ENCODE results near the gene TCOF1.

- TF ChIP-seq TCF4 (CRISPR knock-in tag; IDR thresholded peaks at IDR 0.05; ENCODE audit: borderline replicate concordance) (no peak), ISL1 (CRISPR knock-in tag; IDR thresholded peaks at IDR 0.05) (no peak), PATZ1 (CRISPR knock-in tag; IDR thresholded peaks at IDR 0.05; ENCODE audit: borderline replicate concordance) (no peak), ZFP3 (CRISPR knock-in tag; IDR thresholded peaks at IDR 0.05) (no peak), ZC3H10 (CRISPR knock-in tag; IDR thresholded peaks at IDR 0.05) (no peak), CSDC2 (CRISPR knock-in tag; IDR thresholded peaks at IDR 0.05) (no peak), OSR1 (CRISPR knock-in tag; IDR thresholded peaks at IDR 0.05) (no peak), PPARA (CRISPR knock-in tag; IDR thresholded peaks at IDR 0.05; ENCODE audit: borderline replicate concordance) (no peak)
These were observed 91.5 kb downstream of the TCOF1 start for GRCh38 chr5:150448952-150449516.
